Measurements from ENCODE around the gene EPB41L1.

DNA sequence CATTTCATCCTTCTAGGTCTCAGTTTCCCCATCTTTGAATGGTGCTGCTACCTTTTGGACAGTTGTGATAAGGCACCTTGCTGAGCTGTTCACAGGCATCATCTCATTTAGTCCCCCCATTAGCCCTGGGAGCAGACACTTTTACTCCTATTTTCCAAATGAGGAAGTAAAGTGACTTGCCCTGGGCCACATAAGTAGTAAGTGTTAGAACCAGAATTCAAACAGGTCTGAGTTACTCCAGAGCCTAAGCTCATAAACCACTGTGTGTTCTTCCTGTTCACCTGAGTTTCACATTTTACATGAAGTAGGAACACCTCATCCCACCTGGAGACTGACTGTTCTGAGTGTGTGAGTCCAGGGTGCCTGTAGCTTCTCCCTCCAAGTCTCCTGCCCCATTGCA lies 43.5 kb upstream of the EPB41L1 start:
- no peak for TF ChIP-seq CTCF (conservative IDR thresholded peaks at IDR 0.05; ENCODE audit: low read depth, low read length)
- TF ChIP-seq EZH2 (IDR thresholded peaks at IDR 0.05; ENCODE audit: borderline replicate concordance, low read depth, low read length, poor library complexity, severe bottlenecking), result no peak
